Fibroblast of villous mesenchyme (primary cell): ENCODE results near the gene TRAPPC8. TPM values are rescaled to one million over a fixed set of nuclear protein-coding genes. Genes with fewer than 3 reads are reported as not detected.
A peak's percentile ranks its signal among the peaks of the same experiment; 100 is the strongest.
"Not testable (repeated sequence)": the region's sequence is repeated elsewhere in the genome, so short reads cannot be mapped to it uniquely, and the experiment has no call there.

Source experiments
- DNase-seq: peaks from one replicate; pipeline ENCODE4 v3.0.0-alpha.2; 2010; ENCODE audit warnings: low read depth
- H3K4me3 ChIP-seq: 2 replicates; pipeline ENCODE4 v1.5.1; 2011; ENCODE audit warnings: low read depth, mild to moderate bottlenecking, low read length
- CTCF ChIP-seq: IDR thresholded peaks from 2 replicates; pipeline ENCODE4 v1.5.1; 2012; ENCODE audit warnings: low read depth, mild to moderate bottlenecking, low read length; ENCODE audit not compliant: insufficient read depth
- total RNA-seq: library from RNA; depleted of rRNA; stranded (reverse); fragments of >200 nt; gene quantifications from 2 replicates; pipeline ENCODE4 v1.2.3, GENCODE V29; 2012

TRAPPC8 gene
- total RNA-seq, 1 donor, result 56.6 TPM

GRCh38 chr18:31929273-31929672 lies 13.7 kb downstream of the TRAPPC8 start:
- no peak overlapping the region for H3K4me3 ChIP-seq
- no peak for TF ChIP-seq CTCF
- no peak for DNase-seq

GRCh38 chr18:31926988-31927387 lies 15.9 kb downstream of the TRAPPC8 start:
- not testable (repeated sequence) for H3K4me3 ChIP-seq, DNase-seq

- TF ChIP-seq CTCF, result no peak
- no peak for DNase-seq
- no peak overlapping the region for H3K4me3 ChIP-seq
Observed at GRCh38 chr18:31920277-31920676, 22.7 kb downstream of the TRAPPC8 start.

- H3K4me3 ChIP-seq, DNase-seq: not testable (repeated sequence)
Observed at GRCh38 chr18:31919366-31919765, 23.6 kb downstream of the TRAPPC8 start.

GRCh38 chr18:31918733-31919132 lies 24.2 kb downstream of the TRAPPC8 start:
- DNase-seq, result no peak
- no peak overlapping the region for H3K4me3 ChIP-seq

GRCh38 chr18:31901063-31901462 lies 41.9 kb downstream of the TRAPPC8 start:
- DNase-seq, result peak; percentile 60
- TF ChIP-seq CTCF, result no peak

More at GRCh38 chr18:31918733-31919132, 24.2 kb downstream of the TRAPPC8 start:
- TF ChIP-seq CTCF, result no peak

GRCh38 chr18:31899771-31900170 lies 43.2 kb downstream of the TRAPPC8 start:
- DNase-seq, H3K4me3 ChIP-seq: not testable (repeated sequence)

More at GRCh38 chr18:31901063-31901462, 41.9 kb downstream of the TRAPPC8 start:
- H3K4me3 ChIP-seq, result no peak overlapping the region

GRCh38 chr18:31892936-31893335 lies 50.0 kb downstream of the TRAPPC8 start:
- TF ChIP-seq CTCF, result no peak
- DNase-seq, result no peak
- no peak overlapping the region for H3K4me3 ChIP-seq

GRCh38 chr18:31891566-31891965 lies 51.4 kb downstream of the TRAPPC8 start:
- no peak overlapping the region for H3K4me3 ChIP-seq
- no peak for TF ChIP-seq CTCF
- no peak for DNase-seq
